Cortex of kidney (tissue), 1 donor: ENCODE results near the gene CROCC2.

Experiments
- DNase-seq: peaks from one replicate; lab custom pipeline; 2025; lab: John Stamatoyannopoulos, UW

CROCC2 gene

DNA sequence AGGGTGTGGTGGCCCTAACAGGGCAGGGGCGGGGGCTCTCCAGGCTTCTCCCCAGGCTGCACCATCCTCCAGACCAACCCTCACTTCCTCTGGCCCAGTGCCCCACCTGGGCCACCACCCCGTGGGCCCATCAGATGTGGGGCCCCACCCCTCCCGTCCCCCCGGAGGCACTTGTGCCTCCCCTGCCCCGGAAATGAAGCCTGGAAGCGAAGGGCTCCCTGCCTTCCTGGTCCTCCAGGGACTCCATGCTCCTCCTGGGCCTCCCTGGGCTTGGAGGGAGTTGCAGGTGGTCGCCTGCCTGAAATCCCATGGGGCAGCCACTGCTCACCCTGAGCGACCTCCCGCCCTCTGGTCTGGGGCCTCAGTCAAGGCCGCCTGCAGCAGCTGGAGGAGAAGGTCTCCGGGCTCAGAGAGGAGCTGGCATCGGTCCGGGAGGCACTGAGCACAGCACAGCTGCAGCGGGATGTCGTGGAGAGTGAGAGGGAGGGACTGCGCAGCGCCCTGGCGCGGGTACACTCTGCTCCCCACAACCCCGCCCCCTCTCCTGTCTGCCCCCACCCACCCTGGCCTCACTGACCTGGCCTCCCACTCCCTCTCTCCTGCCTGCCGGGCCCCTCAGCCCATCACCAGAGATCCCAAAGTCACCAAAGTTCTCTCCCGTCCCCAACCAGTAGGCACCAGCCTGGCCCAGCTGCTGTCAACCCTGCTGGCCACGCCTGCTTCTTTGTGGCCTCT lies 28.0 kb downstream of the CROCC2 start:
- no peak for DNase-seq

- no peak for DNase-seq
These were observed 28.6 kb downstream of the CROCC2 start for GRCh38 chr2:240934701-240935102.

- DNase-seq = no peak
These were observed 29.2 kb downstream of the CROCC2 start for GRCh38 chr2:240935103-240935876.

DNA sequence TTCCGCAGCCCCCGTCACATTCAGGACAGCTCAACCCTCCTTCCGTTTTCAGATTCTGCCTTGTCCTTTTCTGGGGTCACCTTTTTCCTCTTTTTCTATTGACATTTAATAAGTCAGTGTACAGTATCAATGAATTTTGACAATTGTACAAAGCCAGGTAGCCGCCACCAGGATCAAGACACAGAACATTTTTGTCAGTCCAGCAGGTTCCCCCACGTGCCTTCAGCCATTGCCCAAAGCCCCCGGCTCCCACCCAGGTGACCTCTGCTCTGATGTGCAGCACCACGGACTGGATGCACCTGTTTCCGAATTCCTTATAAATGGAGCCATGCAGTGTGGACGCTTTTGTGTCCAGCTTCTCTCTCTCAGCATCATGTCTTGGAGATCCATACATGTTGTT lies 30.0 kb downstream of the CROCC2 start:
- DNase-seq = no peak

- no peak for DNase-seq
These were observed 39.9 kb downstream of the CROCC2 start for GRCh38 chr2:240946046-240946445.

DNA sequence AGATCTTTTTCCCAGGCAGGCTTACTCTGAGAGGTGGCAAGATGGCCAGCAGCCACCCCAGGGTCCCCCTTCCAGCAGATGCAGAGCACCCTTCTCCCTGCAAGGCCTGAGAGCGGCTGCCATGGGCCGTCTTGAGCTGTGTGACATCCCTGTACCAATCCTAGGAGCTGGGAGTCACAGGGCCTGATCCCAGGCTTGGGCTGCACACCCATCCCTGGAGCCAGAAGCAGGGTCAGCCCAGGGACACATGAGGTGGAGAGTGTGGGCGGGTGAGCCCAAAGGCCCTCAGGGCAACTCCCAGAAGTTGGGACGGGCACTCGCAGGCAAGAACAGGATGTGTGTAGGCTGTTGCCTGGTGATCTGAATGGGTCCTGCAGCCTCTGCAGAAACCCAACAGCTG lies 40.5 kb downstream of the CROCC2 start:
- DNase-seq = no peak

- DNase-seq = no peak
These were observed 41.0 kb downstream of the CROCC2 start for GRCh38 chr2:240947176-240947575.

- no peak for DNase-seq
These were observed 41.5 kb downstream of the CROCC2 start for GRCh38 chr2:240947607-240948006.

GRCh38 chr2:240948086-240948485 lies 42.0 kb downstream of the CROCC2 start:
- DNase-seq = no peak

GRCh38 chr2:240948905-240949790 lies 43.0 kb downstream of the CROCC2 start:
- DNase-seq = no peak

DNA sequence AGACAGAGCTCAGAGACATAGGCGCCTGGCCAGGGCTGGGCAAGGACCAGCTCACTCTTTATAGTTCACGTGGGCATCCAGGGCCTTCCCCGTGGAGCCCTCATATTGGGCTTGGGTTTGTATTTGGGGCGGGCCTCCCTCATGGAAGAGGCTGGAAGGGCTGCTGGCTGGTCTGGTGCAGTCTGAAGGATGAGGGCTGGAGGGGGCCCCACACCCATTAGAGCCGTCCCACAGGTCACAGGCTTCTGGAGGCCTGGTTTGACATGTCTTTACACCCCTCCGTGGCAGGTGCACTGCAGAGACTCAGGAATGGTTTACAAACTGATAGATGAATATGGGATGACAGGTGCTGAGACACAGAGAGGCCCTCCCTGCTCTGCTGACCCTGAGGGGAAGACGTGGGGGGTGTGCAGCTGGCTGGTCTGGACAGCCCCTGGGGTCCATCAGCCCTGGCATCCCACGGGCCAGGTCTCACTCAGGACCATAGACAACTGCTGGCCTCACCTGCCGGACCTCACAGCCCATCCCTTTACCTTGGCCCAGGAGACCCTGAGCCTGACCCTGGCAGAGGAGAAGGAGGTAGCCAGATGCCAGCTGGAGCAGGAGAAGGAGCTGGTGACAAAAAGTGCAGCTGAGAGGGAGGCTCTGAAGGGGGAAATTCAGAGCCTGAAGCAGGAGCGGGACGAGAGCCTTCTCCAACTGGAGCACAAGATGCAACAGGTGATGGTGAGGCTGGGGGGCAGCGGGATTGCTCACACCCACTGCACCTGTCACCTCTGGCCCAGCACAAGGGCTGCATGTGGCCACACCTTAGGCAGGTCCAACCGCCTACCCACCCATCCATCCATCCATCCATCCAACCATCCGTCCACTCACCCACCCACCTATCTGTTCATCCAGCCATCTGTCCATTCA lies 43.9 kb downstream of the CROCC2 start:
- DNase-seq = no peak

DNA sequence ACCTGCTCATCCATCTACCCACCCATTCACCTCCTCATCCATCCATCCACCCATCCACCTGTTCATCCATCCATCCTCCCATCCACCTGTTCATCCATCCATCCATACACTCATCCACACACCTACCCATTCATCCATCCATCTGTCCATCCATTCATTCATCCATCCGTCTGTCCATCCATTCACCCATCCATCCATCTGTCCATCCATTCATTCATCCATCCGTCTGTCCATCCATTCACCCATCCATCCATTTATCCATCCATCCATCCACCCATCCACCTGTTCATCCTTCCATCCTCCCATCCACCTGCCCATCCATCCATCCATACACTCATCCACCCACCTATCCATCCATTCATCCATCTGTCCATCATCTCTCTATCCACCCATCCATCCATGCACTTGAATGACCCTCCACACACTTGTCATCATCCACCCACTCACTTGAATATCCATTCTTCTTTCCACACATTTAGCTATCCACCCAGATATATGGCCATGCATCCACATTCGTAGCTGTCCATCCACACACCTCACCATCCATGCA lies 45.0 kb downstream of the CROCC2 start:
- no peak for DNase-seq

GRCh38 chr2:240952496-240953246 lies 46.5 kb downstream of the CROCC2 start:
- no peak for DNase-seq

DNA sequence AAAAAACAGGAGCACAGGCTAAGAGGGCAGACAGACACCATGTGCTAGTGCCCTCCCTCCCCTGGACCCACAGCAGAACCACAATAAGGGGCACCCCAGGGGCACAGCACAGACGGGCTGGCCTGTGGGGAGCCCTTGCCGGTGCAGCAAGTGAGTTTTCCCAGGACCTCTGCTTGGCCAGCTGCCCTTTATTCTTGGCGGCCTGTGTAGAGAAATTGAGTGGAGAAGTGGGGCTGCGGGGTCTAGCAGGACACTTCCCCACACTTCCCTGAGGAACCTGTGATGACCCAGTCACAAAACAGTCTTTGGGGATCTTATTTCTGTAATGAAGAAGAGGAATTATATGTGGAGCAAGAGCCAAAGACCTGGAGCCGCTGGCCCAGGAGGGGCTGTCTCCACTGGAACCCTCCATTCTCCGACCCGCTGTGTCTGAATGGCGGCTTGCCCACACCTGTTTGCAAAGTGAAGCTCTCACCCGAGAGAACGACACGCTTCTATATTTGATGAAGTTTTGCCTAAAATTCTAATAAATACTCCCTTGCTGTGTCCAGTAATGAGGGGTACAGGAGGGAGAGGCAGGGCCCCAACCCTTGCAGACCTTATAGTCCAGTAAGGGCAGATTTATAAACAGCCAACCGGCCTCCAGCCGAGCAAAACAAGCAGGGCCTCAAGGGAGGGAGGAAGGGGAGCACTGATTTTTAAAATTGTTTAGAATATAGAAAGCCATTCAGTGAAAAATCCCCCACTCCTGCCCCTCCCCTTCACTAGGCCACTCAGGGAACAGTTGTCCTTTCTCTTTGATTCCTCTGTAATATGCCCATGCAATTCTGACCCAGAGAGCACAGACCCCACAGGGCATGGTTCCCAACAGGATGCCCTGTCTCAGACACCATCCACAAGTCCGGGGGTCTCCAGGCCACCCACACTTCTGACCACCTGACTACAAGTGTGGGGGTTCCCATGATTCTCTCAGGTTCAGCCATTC lies 47.6 kb downstream of the CROCC2 start:
- no peak for DNase-seq

GRCh38 chr2:240954436-240955305 lies 48.5 kb downstream of the CROCC2 start:
- DNase-seq = no peak

DNA sequence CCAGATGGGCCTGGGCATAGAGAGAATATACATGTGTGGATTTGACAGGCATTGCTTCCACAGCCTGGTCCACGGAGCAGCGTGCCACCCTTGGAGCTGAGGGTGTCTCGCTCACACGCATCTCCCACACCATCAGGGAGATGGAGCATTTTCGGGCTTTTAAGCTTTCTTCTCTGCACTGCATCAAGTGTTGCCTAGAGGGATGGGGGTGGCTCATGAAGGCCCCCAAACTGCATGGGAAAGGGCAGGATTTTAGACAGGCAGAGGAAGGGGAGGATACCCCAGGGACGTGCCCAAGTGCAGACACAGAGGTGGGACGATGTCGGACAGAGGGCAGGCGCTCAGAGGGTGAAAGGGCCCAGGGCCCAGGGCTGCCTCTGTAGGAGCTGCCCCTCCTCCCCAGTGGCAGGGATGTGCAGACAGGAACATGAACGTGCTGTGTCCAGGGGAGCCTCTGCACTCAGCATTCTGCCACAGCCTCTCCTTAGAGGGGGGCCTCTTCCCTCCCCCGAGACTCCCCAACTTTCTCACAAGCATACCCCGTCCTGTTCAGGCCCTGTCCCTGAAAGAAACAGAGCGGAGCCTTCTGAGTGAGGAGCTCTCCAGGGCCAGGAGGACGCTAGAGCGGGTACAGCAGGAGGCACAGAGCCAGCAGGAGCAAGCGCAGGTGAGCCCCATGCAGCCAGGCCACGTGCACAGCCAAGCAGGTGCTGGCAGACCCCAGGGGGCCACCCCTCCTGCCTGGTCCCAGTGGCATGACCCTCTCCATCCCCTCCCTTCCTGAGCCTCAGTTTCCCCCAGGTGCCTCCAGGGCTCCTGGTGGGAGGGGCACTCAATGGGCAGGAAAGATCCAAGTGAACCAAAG lies 49.4 kb downstream of the CROCC2 start:
- no peak for DNase-seq
